Fibroblast of the aortic adventitia (primary cell): Measurements from ENCODE around the gene SPON1. TPM values are rescaled to one million over a fixed set of nuclear protein-coding genes. Genes with fewer than 3 reads are reported as not detected.

Experiments
- DNase-seq: peaks from one replicate; pipeline ENCODE4 v3.0.0-alpha.2; 2010; ENCODE audit warnings: low read depth
- H3K4me3 ChIP-seq: 2 replicates; pipeline ENCODE4 v1.5.1; 2011; ENCODE audit warnings: low read depth, mild to moderate bottlenecking, control low read depth, low read length, moderate library complexity
- total RNA-seq: library from RNA; depleted of rRNA; stranded (reverse); fragments of >200 nt; gene quantifications from 2 replicates; pipeline ENCODE4 v1.2.3, GENCODE V29; 2012; ENCODE audit warnings: low replicate concordance
- TF ChIP-seq, protein P1 (sequence below): IDR thresholded peaks from 2 replicates; pipeline ENCODE4 v1.5.1; 2011; ENCODE audit warnings: mild to moderate bottlenecking, low read length, control low read depth, inconsistent platforms; ENCODE audit not compliant: insufficient read depth

SPON1 gene
- total RNA-seq, 1 donor: 3.5 TPM

DNA sequence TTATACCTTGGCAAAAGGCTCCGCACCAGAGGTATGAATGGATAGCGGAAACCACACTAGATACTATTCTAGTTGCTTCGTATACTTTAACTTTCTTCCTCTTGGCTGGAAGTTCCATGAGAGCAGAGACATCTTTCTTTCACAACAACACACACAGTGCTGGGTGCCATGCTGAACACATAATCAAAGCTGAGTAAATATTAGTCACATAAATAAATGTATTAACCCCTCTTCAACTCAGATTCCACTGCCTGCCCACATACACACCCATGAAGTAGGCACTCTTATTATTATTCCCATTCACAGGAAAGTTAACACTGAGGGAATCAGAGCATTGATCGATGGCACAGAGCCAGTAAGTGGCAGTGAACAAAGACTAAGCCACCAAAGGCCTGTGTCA is 35.4 kb downstream of the SPON1 start:
- no peak overlapping the region for H3K4me3 ChIP-seq
- TF ChIP-seq, protein P1, sequence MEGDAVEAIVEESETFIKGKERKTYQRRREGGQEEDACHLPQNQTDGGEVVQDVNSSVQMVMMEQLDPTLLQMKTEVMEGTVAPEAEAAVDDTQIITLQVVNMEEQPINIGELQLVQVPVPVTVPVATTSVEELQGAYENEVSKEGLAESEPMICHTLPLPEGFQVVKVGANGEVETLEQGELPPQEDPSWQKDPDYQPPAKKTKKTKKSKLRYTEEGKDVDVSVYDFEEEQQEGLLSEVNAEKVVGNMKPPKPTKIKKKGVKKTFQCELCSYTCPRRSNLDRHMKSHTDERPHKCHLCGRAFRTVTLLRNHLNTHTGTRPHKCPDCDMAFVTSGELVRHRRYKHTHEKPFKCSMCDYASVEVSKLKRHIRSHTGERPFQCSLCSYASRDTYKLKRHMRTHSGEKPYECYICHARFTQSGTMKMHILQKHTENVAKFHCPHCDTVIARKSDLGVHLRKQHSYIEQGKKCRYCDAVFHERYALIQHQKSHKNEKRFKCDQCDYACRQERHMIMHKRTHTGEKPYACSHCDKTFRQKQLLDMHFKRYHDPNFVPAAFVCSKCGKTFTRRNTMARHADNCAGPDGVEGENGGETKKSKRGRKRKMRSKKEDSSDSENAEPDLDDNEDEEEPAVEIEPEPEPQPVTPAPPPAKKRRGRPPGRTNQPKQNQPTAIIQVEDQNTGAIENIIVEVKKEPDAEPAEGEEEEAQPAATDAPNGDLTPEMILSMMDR: no peak
- DNase-seq: no peak

DNA sequence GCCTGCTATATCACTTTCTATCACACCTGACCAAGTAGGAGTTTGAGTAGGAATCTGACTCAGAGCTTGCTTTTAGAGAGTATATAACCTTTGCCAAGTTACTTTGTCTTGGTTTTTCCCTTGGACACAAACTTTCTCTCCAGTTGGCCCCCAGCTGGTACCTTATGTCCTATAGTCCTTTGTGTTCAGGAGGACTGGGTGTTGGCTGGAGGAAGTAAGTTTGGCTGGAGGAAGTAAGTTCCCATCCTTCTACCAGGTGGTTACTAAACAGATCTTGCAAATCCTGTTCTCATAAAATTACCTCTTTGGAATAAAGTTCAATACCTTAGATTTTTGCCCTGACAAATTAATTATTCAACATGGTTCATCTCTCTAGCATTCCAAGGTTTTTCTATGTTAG is 37.2 kb downstream of the SPON1 start:
- no peak for DNase-seq
- H3K4me3 ChIP-seq: no peak overlapping the region
- TF ChIP-seq, protein P1: no peak

DNA sequence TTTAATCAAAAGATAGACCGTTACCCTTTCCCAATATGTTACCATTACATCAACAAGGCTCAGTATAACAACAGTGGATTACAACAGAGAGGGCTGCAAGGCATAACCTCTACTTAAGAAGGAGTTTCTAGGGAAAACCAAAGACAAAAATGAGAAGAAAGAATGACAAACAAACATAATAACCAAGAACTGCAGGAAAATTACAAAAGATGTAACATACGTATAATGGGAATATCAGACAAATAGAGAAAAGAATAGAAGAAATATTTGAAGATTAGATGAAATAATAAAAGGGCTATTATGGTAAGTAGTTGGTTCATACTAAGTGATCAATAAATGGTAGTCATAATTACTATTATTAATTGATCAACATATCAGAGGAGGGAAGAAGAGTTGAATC is 39.1 kb downstream of the SPON1 start:
- H3K4me3 ChIP-seq: no peak overlapping the region
- DNase-seq: no peak
- TF ChIP-seq, protein P1: no peak

DNA sequence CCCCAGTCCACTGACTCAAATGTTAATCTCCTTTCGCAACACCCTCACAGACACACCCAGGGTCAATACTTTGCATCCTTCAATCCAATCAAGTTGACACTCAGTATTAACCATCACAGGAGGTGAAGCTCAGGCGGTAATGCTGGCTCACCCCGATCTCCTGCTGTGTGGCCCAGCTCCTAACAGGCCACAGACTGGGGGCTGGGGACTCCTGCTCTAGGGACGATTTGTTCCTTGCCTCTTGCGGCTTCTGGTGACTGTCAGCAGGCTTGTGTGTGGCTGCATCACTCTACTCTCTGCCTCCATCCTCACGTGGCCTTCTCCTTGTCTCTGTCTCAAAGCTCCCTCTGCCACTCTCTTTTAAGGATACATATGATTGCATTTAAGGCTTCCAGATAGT is 45.0 kb downstream of the SPON1 start:
- DNase-seq: no peak
- H3K4me3 ChIP-seq: no peak overlapping the region
- TF ChIP-seq, protein P1: no peak

DNA sequence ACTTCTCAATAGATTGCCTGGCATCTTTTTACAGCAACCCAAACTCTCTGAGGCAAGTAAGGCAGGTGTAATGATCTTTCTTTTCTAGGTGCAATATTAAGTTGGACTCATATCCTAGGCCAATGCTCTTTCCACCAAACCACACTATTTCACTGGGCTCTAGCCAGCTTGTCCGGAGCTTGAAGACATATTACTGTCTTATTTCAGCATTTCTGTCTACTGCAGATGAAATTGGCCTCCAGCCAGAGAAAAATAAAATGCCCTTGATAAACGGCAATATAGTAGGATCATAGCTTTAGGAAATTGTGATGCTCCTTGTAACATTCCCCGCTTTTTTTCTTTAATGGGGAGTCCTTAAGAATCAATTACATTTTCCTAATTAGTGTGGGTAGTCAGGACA is 48.1 kb downstream of the SPON1 start:
- no peak for DNase-seq
- H3K4me3 ChIP-seq: no peak overlapping the region
- TF ChIP-seq, protein P1: no peak

DNA sequence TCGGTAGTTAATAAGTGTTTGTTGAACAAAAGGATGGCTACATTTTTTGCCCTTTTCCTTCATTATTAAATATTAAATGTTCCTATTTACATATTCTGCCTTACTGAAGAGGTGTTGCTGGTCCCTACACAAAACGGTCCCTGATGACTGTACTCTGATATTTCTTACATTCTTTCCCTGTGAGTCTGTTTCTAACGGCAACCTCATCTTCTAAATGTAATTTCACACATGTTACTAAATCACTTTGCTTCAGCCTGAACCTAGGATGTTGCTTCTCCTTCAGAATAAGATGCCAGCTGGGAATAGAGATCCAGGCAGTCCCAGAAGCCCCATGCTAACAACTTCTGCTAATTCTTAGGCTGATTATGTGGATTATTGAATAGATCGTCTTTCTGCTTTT is 50.3 kb downstream of the SPON1 start:
- TF ChIP-seq, protein P1: no peak
- no peak overlapping the region for H3K4me3 ChIP-seq
- peak; percentile 27 for DNase-seq

DNA sequence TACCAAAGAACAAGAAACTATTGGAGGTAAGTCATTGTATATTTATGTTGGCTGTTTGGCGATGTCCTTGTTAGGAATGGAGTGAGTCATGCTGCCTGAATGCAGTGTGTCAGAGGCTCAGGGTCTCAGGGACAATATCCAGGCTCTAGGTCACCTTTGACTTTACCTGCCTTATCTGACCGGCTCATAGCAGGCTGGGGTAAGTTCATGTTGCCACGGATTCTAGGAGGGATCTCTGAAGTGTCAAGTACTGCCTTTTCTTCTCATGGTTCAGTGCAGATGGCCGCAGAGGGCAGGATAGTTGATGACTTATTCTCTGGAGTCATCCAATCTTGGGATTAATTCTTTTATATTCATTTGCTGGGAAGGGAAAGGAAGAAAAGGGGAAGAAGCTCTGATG is 53.2 kb downstream of the SPON1 start:
- TF ChIP-seq, protein P1: no peak
- DNase-seq: peak; percentile 65
- H3K4me3 ChIP-seq: no peak overlapping the region
